H1 (cell line): ENCODE results near the gene GP1BB. TPM values are rescaled to one million over a fixed set of nuclear protein-coding genes. Genes with fewer than 3 reads are reported as not detected.

Source experiments
- GTF2F1 ChIP-seq: IDR thresholded peaks from 2 replicates; pipeline ENCODE4 v1.6.1; 2012; ENCODE audit warnings: low read depth, low read length, improper control_type of control experiment, borderline replicate concordance
- polyA plus RNA-seq, 7 experiments: library from polyadenylated mRNA; depleted of rRNA in 3 of 7; stranded (reverse) in 5 of 7; unstranded in 2 of 7; fragments of >200 nt in 5 of 7; fragments of 200-250 nt in 2 of 7; gene quantifications; 1 replicate in 5 of 7; 2 replicates in 1 of 7; 4 replicates in 1 of 7; pipeline versions ENCODE4 v1.2.1 to v1.2.3, GENCODE V29; 2011 to 2013; ENCODE audit warnings: missing spikeins in 2 of 7, mixed read lengths in 2 of 7
- total RNA-seq: library from RNA; stranded (reverse); fragmentation: NEBNext Ultra II Directional; extraction: Animal tissue kit (Norgen Biotek cat#: 25700); gene quantifications from 2 replicates; pipeline ENCODE4 v1.2.1, GENCODE V29; 2021
- TF ChIP-seq, protein P1 (sequence below): IDR thresholded peaks from 2 replicates; pipeline ENCODE4 v1.6.1; 2011; ENCODE audit warnings: low read length, improper control_type of control experiment
- TF ChIP-seq, protein P2 (sequence below): fragments of 300-600 bp; sonication (generic); IDR thresholded peaks from 2 replicates; pipeline ENCODE4 v1.7.1; 2012; ENCODE audit warnings: low read length, moderate library complexity, mild to moderate bottlenecking, inconsistent platforms; ENCODE audit not compliant: insufficient replicate concordance

The GP1BB gene
- total and polyA plus RNA-seq, 2 of the 8 experiments (the other 6 are each of a cell fraction or from before 2014, with no cell fraction given), result 0.36 TPM; not detected in 1

DNA sequence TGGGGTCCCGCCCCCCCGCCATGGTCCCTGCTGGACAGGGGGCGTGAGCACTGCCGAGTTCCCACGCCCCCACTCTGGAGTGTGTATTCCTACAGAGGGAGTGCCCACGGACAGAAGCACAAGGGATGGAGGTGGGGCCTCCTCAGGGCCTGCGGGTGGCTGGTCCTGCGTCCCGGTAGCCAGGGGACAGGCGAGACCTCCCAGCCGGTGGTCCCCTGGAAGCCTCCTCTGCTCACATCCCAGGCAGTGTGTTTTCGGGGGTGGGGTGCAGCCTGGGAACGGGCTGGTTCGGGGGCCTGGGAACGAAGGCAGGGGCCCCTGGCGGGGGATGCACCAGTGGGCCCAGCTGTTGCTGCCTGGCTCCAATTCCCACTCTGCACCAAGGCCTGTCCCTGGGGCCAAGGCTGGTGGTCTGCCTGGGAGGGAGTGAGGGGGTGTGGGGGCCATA is 16.1 kb downstream of the GP1BB start (continued):
- TF ChIP-seq GTF2F1, result no peak
- TF ChIP-seq, protein P1, sequence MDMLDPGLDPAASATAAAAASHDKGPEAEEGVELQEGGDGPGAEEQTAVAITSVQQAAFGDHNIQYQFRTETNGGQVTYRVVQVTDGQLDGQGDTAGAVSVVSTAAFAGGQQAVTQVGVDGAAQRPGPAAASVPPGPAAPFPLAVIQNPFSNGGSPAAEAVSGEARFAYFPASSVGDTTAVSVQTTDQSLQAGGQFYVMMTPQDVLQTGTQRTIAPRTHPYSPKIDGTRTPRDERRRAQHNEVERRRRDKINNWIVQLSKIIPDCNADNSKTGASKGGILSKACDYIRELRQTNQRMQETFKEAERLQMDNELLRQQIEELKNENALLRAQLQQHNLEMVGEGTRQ, result no peak
- TF ChIP-seq, protein P2, sequence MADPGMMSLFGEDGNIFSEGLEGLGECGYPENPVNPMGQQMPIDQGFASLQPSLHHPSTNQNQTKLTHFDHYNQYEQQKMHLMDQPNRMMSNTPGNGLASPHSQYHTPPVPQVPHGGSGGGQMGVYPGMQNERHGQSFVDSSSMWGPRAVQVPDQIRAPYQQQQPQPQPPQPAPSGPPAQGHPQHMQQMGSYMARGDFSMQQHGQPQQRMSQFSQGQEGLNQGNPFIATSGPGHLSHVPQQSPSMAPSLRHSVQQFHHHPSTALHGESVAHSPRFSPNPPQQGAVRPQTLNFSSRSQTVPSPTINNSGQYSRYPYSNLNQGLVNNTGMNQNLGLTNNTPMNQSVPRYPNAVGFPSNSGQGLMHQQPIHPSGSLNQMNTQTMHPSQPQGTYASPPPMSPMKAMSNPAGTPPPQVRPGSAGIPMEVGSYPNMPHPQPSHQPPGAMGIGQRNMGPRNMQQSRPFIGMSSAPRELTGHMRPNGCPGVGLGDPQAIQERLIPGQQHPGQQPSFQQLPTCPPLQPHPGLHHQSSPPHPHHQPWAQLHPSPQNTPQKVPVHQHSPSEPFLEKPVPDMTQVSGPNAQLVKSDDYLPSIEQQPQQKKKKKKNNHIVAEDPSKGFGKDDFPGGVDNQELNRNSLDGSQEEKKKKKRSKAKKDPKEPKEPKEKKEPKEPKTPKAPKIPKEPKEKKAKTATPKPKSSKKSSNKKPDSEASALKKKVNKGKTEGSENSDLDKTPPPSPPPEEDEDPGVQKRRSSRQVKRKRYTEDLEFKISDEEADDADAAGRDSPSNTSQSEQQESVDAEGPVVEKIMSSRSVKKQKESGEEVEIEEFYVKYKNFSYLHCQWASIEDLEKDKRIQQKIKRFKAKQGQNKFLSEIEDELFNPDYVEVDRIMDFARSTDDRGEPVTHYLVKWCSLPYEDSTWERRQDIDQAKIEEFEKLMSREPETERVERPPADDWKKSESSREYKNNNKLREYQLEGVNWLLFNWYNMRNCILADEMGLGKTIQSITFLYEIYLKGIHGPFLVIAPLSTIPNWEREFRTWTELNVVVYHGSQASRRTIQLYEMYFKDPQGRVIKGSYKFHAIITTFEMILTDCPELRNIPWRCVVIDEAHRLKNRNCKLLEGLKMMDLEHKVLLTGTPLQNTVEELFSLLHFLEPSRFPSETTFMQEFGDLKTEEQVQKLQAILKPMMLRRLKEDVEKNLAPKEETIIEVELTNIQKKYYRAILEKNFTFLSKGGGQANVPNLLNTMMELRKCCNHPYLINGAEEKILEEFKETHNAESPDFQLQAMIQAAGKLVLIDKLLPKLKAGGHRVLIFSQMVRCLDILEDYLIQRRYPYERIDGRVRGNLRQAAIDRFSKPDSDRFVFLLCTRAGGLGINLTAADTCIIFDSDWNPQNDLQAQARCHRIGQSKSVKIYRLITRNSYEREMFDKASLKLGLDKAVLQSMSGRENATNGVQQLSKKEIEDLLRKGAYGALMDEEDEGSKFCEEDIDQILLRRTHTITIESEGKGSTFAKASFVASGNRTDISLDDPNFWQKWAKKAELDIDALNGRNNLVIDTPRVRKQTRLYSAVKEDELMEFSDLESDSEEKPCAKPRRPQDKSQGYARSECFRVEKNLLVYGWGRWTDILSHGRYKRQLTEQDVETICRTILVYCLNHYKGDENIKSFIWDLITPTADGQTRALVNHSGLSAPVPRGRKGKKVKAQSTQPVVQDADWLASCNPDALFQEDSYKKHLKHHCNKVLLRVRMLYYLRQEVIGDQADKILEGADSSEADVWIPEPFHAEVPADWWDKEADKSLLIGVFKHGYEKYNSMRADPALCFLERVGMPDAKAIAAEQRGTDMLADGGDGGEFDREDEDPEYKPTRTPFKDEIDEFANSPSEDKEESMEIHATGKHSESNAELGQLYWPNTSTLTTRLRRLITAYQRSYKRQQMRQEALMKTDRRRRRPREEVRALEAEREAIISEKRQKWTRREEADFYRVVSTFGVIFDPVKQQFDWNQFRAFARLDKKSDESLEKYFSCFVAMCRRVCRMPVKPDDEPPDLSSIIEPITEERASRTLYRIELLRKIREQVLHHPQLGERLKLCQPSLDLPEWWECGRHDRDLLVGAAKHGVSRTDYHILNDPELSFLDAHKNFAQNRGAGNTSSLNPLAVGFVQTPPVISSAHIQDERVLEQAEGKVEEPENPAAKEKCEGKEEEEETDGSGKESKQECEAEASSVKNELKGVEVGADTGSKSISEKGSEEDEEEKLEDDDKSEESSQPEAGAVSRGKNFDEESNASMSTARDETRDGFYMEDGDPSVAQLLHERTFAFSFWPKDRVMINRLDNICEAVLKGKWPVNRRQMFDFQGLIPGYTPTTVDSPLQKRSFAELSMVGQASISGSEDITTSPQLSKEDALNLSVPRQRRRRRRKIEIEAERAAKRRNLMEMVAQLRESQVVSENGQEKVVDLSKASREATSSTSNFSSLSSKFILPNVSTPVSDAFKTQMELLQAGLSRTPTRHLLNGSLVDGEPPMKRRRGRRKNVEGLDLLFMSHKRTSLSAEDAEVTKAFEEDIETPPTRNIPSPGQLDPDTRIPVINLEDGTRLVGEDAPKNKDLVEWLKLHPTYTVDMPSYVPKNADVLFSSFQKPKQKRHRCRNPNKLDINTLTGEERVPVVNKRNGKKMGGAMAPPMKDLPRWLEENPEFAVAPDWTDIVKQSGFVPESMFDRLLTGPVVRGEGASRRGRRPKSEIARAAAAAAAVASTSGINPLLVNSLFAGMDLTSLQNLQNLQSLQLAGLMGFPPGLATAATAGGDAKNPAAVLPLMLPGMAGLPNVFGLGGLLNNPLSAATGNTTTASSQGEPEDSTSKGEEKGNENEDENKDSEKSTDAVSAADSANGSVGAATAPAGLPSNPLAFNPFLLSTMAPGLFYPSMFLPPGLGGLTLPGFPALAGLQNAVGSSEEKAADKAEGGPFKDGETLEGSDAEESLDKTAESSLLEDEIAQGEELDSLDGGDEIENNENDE, result no peak
- TF ChIP-seq, all 59 proteins: peak for 0
